Neural cell (in vitro differentiated cells): ENCODE results near the gene GFER. TPM values are rescaled to one million over a fixed set of nuclear protein-coding genes. Genes with fewer than 3 reads are reported as not detected.
A peak's percentile ranks its signal among the peaks of the same experiment; 100 is the strongest.

ENCODE experiments used
- H2AFZ ChIP-seq: fragments of 200-600, 300-800 bp; sonication (generic), shearing (Covaris generic); 2 replicates; pipeline ENCODE4 v1.6.0; 2014; ENCODE audit warnings: low read depth, mild to moderate bottlenecking, antibody characterized with exemption, low read length, moderate library complexity
- H3F3A ChIP-seq: fragments of 200-600 bp; shearing (Covaris generic); 2 replicates; pipeline ENCODE4 v1.6.1; 2016; ENCODE audit warnings: mild to moderate bottlenecking, moderate library complexity, mixed read lengths, antibody characterized with exemption, low read length; ENCODE audit not compliant: insufficient read depth, poor library complexity, severe bottlenecking
- H3K27ac ChIP-seq: fragments of 200-600, 300-800 bp; sonication (generic), shearing (Covaris generic); 2 replicates; pipeline ENCODE4 v1.5.1; 2014; ENCODE audit warnings: mild to moderate bottlenecking, low read length, moderate library complexity
- H3K27me3 ChIP-seq: fragments of 300-800, 200-600 bp; sonication (generic), shearing (Covaris generic); 2 replicates; pipeline ENCODE4 v1.6.0; 2014; ENCODE audit warnings: mild to moderate bottlenecking, low read depth, low read length, moderate library complexity; ENCODE audit not compliant: insufficient read depth
- H3K36me3 ChIP-seq: fragments of 300-800, 200-600 bp; sonication (generic), shearing (Covaris generic); 2 replicates; pipeline ENCODE4 v1.5.1; 2014; ENCODE audit warnings: mild to moderate bottlenecking, antibody characterized with exemption, low read length, moderate library complexity; ENCODE audit not compliant: insufficient read depth
- H3K4me2 ChIP-seq: fragments of 300-800, 200-600 bp; sonication (generic), shearing (Covaris generic); 2 replicates; pipeline ENCODE4 v1.6.0; 2014; ENCODE audit warnings: mild to moderate bottlenecking, low read length
- H3K4me3 ChIP-seq: fragments of 300-800, 200-600 bp; sonication (generic), shearing (Covaris generic); 2 replicates; pipeline ENCODE4 v1.5.1; 2014; ENCODE audit warnings: mild to moderate bottlenecking, low read length, moderate library complexity
- H3K79me2 ChIP-seq: fragments of 200-600 bp; shearing (Covaris generic); replicated peaks from 2 replicates; pipeline ENCODE4 v1.6.0; 2014; ENCODE audit warnings: mild to moderate bottlenecking, low read length, moderate library complexity; ENCODE audit not compliant: insufficient read depth
- H3K9ac ChIP-seq: fragments of 300-800, 200-600 bp; sonication (generic), shearing (Covaris generic); 2 replicates; pipeline ENCODE4 v1.6.1; 2016; ENCODE audit warnings: mild to moderate bottlenecking, low read length, mixed read lengths
- H3K9me2 ChIP-seq: fragments of 200-600 bp; shearing (Covaris generic); 2 replicates; pipeline ENCODE4 v1.6.1; 2016; ENCODE audit warnings: mild to moderate bottlenecking, low read length, mixed read lengths; ENCODE audit not compliant: insufficient read depth
- H3K9me3 ChIP-seq: fragments of 200-600, 300-800 bp; sonication (generic), shearing (Covaris generic); 2 replicates; pipeline ENCODE4 v1.6.1; 2016; ENCODE audit warnings: mild to moderate bottlenecking, mixed run types, low read length, moderate library complexity, mixed read lengths
- H4K20me1 ChIP-seq: fragments of 200-600 bp; shearing (Covaris generic); 2 replicates; pipeline ENCODE4 v1.6.1; 2016; ENCODE audit warnings: mild to moderate bottlenecking, mixed run types; ENCODE audit not compliant: insufficient read depth
- EP300 ChIP-seq: fragments of 450-650 bp; conservative IDR thresholded peaks from 2 replicates; pipeline ENCODE4 v1.6.1; 2014; ENCODE audit warnings: antibody characterized with exemption, mild to moderate bottlenecking, moderate library complexity; ENCODE audit not compliant: poor library complexity, severe bottlenecking
- EZH2 ChIP-seq: fragments of 200-600, 300-800 bp; shearing (Covaris generic), sonication (generic); IDR thresholded peaks from 2 replicates; pipeline ENCODE4 v1.6.1; 2014; ENCODE audit warnings: antibody characterized with exemption, low read length, borderline replicate concordance, mild to moderate bottlenecking; ENCODE audit not compliant: insufficient read depth, poor library complexity, severe bottlenecking
- MXI1 ChIP-seq: fragments of 450-650 bp; conservative IDR thresholded peaks from 2 replicates; pipeline ENCODE4 v1.6.1; 2014; ENCODE audit warnings: antibody characterized with exemption, mild to moderate bottlenecking; ENCODE audit not compliant: poor library complexity, severe bottlenecking
- POLR2AphosphoS5 ChIP-seq: IDR thresholded peaks from 2 replicates; pipeline ENCODE4 v1.6.1; 2012
- RAD21 ChIP-seq: fragments of 450-650 bp; conservative IDR thresholded peaks from 2 replicates; pipeline ENCODE4 v1.6.1; 2014; ENCODE audit warnings: antibody characterized with exemption, mild to moderate bottlenecking, moderate library complexity
- SMC3 ChIP-seq: fragments of 450-650 bp; conservative IDR thresholded peaks from 2 replicates; pipeline ENCODE4 v1.6.1; 2014; ENCODE audit warnings: antibody characterized with exemption, mild to moderate bottlenecking, moderate library complexity; ENCODE audit not compliant: poor library complexity
- TAF1 ChIP-seq: IDR thresholded peaks from 2 replicates; pipeline ENCODE4 v1.6.1; 2012; ENCODE audit warnings: low read depth
- polyA minus RNA-seq: library from RNA; depleted of rRNA, polyadenylated mRNA; stranded (reverse); fragments of >200 nt; gene quantifications from 2 replicates; pipeline ENCODE4 v1.2.3, GENCODE V29; 2014
- polyA plus RNA-seq: library from polyadenylated mRNA; depleted of rRNA; stranded (reverse); fragments of >200 nt; gene quantifications from 2 replicates; pipeline ENCODE4 v1.2.3, GENCODE V29; 2014
- TF ChIP-seq, protein P1 (sequence below): IDR thresholded peaks from 2 replicates; pipeline ENCODE4 v1.6.1; 2012; ENCODE audit warnings: borderline replicate concordance
- TF ChIP-seq, protein P2 (sequence below): fragments of 450-650 bp; IDR thresholded peaks from 2 replicates; pipeline ENCODE4 v1.5.1; 2014; ENCODE audit warnings: antibody characterized with exemption, mild to moderate bottlenecking, moderate library complexity; ENCODE audit not compliant: poor library complexity, severe bottlenecking

GFER gene
- 37.8 and 42.3 TPM in 2 replicates for polyA plus RNA-seq
- 25.4 and 28.0 TPM in 2 replicates for polyA minus RNA-seq

- peak; percentile 69 for TF ChIP-seq MXI1
- TF ChIP-seq POLR2AphosphoS5: peak; percentile 62
- TF ChIP-seq, protein P1, sequence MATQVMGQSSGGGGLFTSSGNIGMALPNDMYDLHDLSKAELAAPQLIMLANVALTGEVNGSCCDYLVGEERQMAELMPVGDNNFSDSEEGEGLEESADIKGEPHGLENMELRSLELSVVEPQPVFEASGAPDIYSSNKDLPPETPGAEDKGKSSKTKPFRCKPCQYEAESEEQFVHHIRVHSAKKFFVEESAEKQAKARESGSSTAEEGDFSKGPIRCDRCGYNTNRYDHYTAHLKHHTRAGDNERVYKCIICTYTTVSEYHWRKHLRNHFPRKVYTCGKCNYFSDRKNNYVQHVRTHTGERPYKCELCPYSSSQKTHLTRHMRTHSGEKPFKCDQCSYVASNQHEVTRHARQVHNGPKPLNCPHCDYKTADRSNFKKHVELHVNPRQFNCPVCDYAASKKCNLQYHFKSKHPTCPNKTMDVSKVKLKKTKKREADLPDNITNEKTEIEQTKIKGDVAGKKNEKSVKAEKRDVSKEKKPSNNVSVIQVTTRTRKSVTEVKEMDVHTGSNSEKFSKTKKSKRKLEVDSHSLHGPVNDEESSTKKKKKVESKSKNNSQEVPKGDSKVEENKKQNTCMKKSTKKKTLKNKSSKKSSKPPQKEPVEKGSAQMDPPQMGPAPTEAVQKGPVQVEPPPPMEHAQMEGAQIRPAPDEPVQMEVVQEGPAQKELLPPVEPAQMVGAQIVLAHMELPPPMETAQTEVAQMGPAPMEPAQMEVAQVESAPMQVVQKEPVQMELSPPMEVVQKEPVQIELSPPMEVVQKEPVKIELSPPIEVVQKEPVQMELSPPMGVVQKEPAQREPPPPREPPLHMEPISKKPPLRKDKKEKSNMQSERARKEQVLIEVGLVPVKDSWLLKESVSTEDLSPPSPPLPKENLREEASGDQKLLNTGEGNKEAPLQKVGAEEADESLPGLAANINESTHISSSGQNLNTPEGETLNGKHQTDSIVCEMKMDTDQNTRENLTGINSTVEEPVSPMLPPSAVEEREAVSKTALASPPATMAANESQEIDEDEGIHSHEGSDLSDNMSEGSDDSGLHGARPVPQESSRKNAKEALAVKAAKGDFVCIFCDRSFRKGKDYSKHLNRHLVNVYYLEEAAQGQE: peak; percentile 50
- TF ChIP-seq, protein P2, sequence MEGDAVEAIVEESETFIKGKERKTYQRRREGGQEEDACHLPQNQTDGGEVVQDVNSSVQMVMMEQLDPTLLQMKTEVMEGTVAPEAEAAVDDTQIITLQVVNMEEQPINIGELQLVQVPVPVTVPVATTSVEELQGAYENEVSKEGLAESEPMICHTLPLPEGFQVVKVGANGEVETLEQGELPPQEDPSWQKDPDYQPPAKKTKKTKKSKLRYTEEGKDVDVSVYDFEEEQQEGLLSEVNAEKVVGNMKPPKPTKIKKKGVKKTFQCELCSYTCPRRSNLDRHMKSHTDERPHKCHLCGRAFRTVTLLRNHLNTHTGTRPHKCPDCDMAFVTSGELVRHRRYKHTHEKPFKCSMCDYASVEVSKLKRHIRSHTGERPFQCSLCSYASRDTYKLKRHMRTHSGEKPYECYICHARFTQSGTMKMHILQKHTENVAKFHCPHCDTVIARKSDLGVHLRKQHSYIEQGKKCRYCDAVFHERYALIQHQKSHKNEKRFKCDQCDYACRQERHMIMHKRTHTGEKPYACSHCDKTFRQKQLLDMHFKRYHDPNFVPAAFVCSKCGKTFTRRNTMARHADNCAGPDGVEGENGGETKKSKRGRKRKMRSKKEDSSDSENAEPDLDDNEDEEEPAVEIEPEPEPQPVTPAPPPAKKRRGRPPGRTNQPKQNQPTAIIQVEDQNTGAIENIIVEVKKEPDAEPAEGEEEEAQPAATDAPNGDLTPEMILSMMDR: peak; percentile 81
- TF ChIP-seq TAF1: no peak
- peak; percentile 55 for TF ChIP-seq SMC3
- TF ChIP-seq EZH2: no peak
- TF ChIP-seq EP300: peak; percentile 33
- TF ChIP-seq RAD21: peak; percentile 45
- no peaks in the 10 kb centered on the region for H3F3A ChIP-seq
- peak within 1 kb of the TSS; percentile 86 for H3K27ac ChIP-seq
These were observed at the start of gene GFER for GRCh38 chr16:1983544-1984346. Gene GFER, plus strand, starts transcription at chr16:1984193. Its CDS starts 26 bp downstream, at chr16:1984219.

GRCh38 chr16:1936945-1937479 lies 47.0 kb upstream of the GFER start:
- Histone ChIP-seq H3K79me2 (no peaks in the 10 kb centered on the region), H3K9me3 (no peaks in the 10 kb centered on the region), H3K9me2 (no peaks in the 10 kb centered on the region), H3K4me3 (no peak overlapping the region), H3F3A (no peaks in the 10 kb centered on the region), H3K4me2 (no peak overlapping the region), H3K27me3 (no peaks in the 10 kb centered on the region), H3K9ac (no peak overlapping the region), H3K27ac (no peak overlapping the region), H3K36me3 (no peaks in the 10 kb centered on the region), H4K20me1 (no peaks in the 10 kb centered on the region), H2AFZ (no peak overlapping the region)
- TF ChIP-seq, protein P1: no peak
- TF ChIP-seq RAD21 (no peak), MXI1 (no peak), POLR2AphosphoS5 (no peak)

More at GRCh38 chr16:1983544-1984346, at the start of gene GFER:
- Histone ChIP-seq H3K4me3 (peak within 1 kb of the TSS; percentile 99), H3K9me2 (no peaks in the 10 kb centered on the region), H3K36me3 (no peaks in the 10 kb centered on the region), H2AFZ (peak within 1 kb of the TSS; percentile 76), H3K9me3 (no peaks in the 10 kb centered on the region), H3K27me3 (peaks cover 23% of the 10 kb centered on the region), H4K20me1 (no peaks in the 10 kb centered on the region), H3K79me2 (no peaks in the 10 kb centered on the region), H3K9ac (peak within 1 kb of the TSS; percentile 94), H3K4me2 (peak within 1 kb of the TSS; percentile 97)
